Panc1 (cell line): ENCODE results near the gene GGN.
"Not testable (repeated sequence)": the region's sequence is repeated elsewhere in the genome, so short reads cannot be mapped to it uniquely, and the experiment has no call there.

Experiments
- CTCF ChIP-seq: fragments of 450-650 bp; IDR thresholded peaks from 2 replicates; pipeline ENCODE4 v1.5.1; 2017; ENCODE audit warnings: mild to moderate bottlenecking
- POLR2AphosphoS5 ChIP-seq: IDR thresholded peaks from 2 replicates; pipeline ENCODE4 v1.6.1; 2012; ENCODE audit warnings: mild to moderate bottlenecking, low read depth, low read length, moderate library complexity

DNA sequence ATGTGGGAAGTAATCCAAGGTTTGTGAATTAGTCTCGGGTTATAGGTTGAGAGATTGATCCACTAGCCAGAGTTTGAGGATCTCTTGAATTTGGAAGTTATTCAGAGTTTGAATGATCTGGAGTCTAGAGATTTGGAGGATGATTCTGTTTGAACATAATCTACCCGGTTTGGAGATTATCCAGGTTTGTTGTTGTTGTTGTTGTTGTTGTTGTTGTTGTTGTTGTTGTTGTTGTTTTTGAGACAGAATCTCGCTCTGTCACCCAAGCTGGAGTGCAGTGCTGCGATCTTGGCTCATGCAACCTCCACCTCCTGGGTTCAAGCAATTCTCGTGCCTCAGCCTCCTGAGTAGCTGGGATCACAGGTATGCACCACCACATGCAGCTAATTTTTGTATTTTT is 24.1 kb upstream of the GGN start:
- not testable (repeated sequence) for TF ChIP-seq CTCF, POLR2AphosphoS5
